ENCODE data around the gene SYT2.
"Not testable (repeated sequence)": the region's sequence is repeated elsewhere in the genome, so short reads cannot be mapped to it uniquely, and the experiment has no call there.

SYT2 gene

DNA sequence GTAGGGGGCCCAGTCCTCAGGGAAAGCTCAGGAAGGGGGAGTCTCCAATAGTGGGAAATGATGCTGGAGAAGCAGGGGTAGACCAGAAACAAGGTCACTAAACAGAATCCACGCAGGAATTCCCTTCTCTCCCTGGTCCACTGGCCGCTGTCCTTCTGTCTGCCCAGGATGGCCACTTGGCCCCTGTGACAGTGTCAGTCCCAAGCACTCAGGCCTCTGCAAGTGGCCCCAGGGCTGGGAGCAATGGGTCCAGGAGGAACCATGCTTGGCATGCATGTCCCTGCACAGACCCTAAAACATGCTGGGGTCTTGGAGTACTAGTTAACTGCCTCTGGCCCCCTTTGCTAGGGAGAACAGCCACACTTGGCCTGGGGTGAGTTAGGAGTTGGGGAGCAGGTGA, 90.2 kb downstream of the SYT2 start:
- DNase-seq, result not testable (repeated sequence)

GRCh38 chr1:202619505-202619904, 90.7 kb downstream of the SYT2 start:
- DNase-seq, result no peak

GRCh38 chr1:202619012-202619411, 91.2 kb downstream of the SYT2 start:
- not testable (repeated sequence) for DNase-seq

- DNase-seq, result no peak
These were observed 93.8 kb downstream of the SYT2 start for GRCh38 chr1:202616355-202616915.

GRCh38 chr1:202615501-202616354, 94.5 kb downstream of the SYT2 start:
- no peak for DNase-seq

DNA sequence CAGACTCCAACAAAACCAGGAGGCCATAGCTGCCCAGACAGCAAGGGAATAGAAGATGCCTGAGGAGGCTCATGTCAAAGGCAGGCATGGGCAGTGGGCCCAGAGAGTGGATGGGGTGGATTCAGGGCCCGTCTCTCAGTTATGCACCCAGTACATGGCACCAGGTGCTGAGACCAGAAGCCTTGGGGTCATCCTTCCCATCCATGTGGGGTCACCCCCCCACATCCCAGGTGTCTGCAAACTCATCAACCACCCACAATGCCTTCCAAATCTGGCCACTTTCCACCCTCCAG, 95.1 kb downstream of the SYT2 start:
- DNase-seq, result not testable (repeated sequence)

GRCh38 chr1:202614363-202615207, 95.7 kb downstream of the SYT2 start:
- DNase-seq, result peak; percentile 32

DNA sequence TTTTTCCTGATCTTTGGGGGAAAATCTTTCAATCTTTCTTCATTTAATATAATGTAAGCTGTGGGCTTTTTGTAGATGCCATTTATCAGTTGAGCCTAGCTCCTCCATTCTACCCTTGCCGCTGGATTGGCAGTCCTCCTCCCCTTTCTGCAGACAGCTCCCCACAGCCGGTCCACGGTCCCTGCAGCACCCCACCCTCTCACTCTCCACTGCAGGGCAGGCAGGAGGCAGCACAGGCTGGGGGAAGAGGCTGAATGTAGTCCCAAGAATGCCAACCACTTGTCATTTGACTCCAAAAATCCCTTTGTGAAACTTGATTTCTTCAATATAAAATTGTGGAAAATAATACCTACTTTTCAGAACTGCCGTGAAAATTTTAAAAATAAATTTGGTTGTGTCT, 96.7 kb downstream of the SYT2 start:
- DNase-seq, result no peak

DNA sequence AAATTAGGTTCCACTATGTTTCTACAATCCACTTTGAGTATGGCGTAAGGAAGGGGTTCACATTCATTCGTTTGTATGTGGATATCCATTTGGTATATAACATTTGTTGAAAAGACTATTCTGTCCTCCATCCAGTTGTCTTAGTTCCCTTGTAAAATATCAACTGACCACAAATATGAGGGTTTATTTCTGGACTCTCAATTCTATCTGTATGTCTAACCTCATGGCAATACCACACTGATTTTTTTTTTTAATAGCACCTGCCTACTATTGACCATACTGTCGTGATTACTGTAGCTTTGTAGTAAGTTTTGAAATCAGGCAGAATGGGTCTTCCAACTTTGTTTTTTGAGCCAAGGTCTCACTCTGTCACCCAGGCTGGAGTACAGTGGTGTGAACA, 98.2 kb downstream of the SYT2 start:
- not testable (repeated sequence) for DNase-seq

- no peak for DNase-seq
These were observed 104.7 kb downstream of the SYT2 start for GRCh38 chr1:202605515-202605914.

DNA sequence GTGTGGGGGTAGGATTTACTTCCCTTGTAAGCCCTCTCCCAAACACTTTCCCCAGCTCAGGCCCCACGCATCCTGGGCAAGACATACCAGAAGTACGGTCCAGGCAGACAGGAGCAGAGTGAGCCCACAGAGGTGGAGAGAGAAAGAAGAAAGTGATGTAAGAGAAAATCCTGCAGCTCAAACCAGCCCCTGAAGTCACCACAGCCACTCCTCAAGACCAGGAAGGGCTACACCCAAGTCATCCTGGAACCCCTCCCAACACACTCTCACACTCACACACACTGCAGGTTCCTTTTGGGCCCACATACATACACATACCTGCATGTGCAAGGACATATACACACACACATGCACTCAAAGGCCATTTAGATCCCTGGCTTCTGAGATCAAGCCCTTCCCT, 106.8 kb downstream of the SYT2 start:
- no peak for DNase-seq

DNA sequence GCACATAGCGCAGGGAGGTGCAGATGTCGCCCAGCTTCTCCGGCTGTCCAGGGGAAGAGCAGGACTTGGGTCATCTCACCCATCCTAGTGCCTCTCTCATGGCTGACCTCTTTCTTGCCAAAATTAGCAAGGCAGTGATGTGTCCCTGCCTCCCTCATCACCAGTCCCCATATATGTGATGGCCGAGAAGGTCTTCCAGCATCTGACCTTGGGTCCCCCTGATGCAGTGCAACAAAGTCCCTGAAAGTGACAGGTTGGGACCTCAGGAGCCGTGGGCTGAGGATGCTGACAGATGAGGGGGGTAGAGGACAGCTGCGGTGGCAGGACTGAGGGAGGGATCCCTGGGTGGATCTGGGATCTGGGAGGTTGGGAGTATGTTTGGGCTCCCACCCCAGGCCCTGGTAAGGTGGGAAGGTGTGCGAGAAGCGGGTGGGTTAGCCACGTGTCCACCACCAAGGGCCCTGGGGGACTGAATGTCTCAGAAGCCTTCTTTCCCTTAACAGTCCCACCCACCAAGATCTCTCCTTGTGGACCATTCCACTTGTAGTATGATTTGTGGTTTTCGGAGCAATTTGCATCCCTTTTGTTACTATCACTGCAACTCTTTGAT, 109.7 kb downstream of the SYT2 start:
- no peak for DNase-seq

GRCh38 chr1:202599669-202600431, 110.4 kb downstream of the SYT2 start:
- peak; percentile 41 for DNase-seq

GRCh38 chr1:202597090-202597761, 113.0 kb downstream of the SYT2 start:
- no peak for DNase-seq

DNA sequence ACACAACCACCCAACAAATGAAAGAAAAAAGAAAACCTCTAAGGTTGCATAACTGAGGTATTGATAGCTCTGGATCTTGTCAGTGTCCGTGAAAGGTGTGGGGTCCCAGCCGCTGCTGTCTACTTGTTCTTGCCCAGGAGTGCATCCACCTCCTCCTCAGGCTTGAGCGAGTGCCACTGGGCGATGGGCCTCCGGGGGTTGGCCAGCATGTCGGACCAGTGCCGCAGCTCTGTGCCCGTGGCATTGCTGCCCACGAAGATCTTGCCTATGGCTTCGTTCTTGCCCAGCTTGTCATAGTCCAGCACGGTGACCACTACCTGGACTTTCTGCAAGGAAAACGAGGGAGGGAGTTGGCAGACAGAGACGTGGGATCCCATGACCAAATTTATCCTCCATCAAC, 113.6 kb downstream of the SYT2 start:
- no peak for DNase-seq

- no peak for DNase-seq
These were observed 116.4 kb downstream of the SYT2 start for GRCh38 chr1:202593845-202594244.

DNA sequence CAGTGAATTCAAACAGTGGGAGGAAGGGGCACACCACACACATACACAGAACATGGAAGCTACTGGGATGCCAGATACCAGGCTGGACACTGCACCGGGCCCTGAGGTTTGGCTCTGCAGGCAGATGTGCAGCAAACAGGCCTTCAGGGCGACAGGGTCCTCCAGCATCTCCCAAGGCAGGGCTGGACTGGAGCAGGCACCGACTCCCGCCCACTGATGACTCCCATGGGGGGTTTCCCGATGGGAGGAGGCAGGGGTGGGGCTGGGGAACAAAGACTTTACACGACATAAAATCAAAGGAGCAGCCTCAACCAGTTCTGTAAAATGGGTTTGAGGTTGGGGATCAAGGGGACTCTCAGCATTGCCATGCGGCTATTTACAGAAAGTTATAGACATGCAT, 118.1 kb downstream of the SYT2 start:
- DNase-seq, result no peak

DNA sequence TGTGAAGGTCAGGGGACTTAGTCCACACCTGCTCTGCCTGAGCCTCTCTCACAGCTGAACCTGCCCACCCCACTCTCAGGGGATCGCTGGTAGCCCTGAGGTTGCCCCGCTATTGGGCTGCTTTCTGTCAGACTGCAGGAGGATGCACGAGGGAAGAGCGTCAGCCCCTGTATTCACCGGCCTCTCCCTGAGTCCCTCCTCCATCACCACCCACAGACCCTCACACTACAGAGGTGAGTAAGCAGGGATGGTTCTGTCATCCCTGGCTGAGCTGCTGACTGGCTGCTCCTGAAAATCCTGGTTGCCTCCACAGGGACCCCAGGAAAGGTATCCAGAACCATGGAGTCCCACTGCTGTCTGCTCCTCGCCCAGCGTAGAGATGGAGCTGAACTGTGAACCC, 118.7 kb downstream of the SYT2 start:
- DNase-seq, result no peak

DNA sequence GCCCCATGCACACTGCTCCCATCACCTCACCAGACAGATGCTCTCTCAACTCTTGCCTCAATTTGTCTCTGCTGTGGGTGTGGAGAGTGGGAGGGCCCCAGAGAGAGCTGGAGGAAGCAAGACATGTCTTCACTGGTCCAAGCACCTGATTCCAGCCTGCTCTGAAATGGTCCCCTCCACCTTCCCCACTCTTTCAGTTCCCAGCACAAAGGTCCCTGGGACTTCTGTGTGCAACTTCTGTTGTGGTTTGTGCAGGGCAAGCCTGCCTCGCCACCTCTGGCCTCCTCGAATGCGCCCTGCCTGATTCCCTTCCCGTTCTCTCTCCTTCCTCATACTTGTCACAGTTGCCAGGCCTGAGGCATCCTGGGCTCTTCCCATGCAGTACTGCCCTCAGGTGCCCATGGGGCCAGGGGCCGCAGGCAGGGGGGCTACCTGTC, 119.3 kb downstream of the SYT2 start:
- no peak for DNase-seq

DNA sequence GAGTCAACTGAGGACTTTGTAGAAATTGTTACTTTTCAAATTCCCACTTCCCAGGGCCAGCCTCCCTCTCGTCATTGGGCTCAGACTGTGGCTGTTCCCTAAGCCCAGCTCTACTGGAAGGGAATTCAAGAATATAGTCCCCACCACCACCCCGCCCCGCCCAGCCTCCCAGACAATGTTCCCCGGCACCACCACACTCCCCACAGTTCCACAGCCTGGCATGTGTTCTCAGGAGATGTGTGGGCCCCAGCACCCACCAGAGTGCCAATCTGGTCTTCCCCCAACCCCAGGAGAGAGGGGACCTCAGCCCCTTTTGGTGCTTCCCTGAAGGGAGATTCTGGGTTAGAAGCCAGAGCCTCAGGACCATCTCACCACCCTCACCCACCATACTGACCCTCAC, 120.1 kb downstream of the SYT2 start:
- no peak for DNase-seq

- DNase-seq, result no peak
These were observed 120.9 kb downstream of the SYT2 start for GRCh38 chr1:202589190-202589930.

All from NCI-H1694 treated with DMSO at 0.1 percent for 48 hours (cell line).